Nucleus accumbens (tissue), 56 donors: ENCODE data around the gene JADE2.
"Not testable (repeated sequence)": the region's sequence is repeated elsewhere in the genome, so short reads cannot be mapped to it uniquely, and the experiment has no call there.

Experiments
- DNase-seq, 56 donors: peaks; one replicate each; lab custom pipeline; 2025; lab: John Stamatoyannopoulos, UW

The JADE2 gene

DNA sequence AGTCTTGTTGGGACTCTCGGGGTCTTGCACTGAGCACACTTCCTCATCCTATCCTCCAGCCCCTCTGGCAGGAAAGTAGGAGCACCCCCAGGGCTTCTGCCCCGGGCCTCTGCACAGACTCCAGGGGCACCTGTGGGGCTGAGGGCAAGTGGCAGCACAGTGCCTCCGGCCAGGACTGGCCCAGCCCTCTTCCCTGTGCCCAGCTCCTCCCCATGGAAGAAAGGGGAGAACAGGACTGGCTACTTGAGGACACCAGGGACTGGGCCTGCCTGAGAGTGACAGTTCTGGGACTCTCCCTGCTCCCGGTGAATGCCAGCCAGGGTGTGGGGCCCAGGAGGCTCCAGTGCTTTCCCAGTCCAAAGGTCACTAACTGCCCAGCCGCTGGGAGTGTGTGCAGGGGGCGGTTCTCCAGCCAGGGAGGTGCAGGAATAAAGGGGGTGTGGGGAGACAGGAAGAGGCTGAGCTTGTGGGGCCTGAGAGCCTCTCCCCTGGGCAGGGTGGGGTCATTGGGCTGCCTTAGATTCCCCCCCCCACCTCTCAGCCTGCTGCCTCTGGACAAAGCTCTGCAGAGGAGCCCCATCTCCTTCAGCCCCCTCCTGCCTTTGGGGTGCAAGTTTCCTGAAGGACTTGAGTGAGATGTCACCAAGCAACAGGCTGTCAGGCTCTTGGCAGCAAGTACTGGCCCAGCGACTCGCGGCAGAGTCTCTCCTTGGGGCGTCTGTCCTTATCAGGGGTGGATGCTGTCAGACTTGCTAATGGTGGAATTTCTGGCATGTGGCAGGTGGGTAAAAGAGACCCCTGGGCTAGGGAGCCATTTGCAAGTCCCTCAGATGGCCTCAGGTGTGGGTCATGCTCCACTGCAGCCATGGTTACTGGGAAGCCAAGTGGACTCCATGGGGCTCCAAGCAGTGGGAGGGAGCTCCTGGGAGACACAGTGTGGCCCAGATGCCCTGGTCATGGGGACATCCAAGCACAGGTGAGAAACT is 19.1 kb upstream of the JADE2 start:
- peak in 7 of 56 donors; percentile 6 to 36 (median 12) for DNase-seq

DNA sequence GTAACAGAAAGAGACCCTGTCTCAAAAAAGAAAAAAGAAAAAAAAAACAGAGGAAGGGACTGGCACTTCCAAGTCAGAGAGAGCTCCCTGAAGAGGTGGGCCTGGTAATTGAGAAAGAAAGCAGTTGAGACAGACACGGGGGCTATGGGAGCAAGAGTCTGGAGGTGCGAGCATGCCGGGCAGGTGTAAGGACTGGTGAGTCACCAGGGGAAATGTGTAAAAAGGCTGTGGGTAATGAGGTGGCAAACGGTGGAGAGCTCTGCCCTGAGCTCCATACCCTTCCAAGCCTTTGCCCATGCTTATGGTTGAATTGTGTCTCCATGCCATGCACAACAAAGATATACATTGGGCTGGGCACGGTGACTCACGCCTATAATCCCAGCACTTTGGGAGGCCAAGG is 18.0 kb upstream of the JADE2 start:
- DNase-seq: no peak

GRCh38 chr5:134508521-134509195 is 16.8 kb upstream of the JADE2 start:
- DNase-seq: no peak

GRCh38 chr5:134509308-134510040 is 16.0 kb upstream of the JADE2 start:
- no peak for DNase-seq

GRCh38 chr5:134510970-134511795 is 14.3 kb upstream of the JADE2 start:
- DNase-seq: no peak

- DNase-seq: peak in 5 of 56 donors; percentile 4 to 15 (median 6)
Observed at GRCh38 chr5:134511796-134512660, 13.4 kb upstream of the JADE2 start.

DNA sequence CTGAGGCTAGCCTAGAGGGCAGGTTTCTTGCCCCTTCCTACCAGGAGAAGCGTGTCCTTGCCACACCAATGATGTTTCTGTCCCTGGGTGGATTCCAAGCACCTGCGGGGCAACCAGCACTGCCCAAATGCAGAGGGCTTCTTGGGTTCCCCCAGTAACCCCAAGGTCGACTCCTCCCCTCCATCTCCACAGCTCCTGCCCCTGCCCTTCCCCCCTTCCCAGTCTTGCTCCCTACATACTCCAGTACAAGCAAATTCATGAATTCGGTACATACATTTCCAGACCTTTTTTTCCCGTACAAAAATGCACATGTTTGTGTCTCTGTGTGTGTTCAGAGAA is 12.8 kb upstream of the JADE2 start:
- DNase-seq: no peak

- no peak for DNase-seq
Observed at GRCh38 chr5:134515801-134516200, 9.7 kb upstream of the JADE2 start.

- not testable (repeated sequence) for DNase-seq
Observed at GRCh38 chr5:134516984-134517383, 8.5 kb upstream of the JADE2 start.

DNA sequence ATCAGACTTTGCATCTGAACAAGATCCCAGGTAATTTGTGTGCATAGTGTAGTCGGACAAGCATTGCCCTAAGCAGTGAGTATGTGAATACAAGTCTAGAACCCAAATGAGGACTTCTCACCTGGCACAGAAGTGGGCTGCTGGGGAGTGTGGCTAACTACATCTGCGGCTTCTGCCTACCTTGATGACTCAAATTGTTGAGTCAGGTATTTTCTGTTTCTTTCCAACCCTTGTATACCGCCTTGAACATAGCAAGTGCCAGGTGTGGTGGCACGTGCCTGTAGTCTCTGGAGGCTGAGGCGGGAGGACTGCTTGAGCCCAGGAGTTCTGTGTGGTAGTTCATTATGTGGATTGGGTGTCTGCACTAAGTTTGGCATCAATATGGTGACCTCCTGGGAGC is 7.9 kb upstream of the JADE2 start:
- no peak for DNase-seq

- DNase-seq: no peak
Observed at GRCh38 chr5:134519989-134520388, 5.5 kb upstream of the JADE2 start.

GRCh38 chr5:134521841-134522240 is 3.6 kb upstream of the JADE2 start:
- DNase-seq: no peak

DNA sequence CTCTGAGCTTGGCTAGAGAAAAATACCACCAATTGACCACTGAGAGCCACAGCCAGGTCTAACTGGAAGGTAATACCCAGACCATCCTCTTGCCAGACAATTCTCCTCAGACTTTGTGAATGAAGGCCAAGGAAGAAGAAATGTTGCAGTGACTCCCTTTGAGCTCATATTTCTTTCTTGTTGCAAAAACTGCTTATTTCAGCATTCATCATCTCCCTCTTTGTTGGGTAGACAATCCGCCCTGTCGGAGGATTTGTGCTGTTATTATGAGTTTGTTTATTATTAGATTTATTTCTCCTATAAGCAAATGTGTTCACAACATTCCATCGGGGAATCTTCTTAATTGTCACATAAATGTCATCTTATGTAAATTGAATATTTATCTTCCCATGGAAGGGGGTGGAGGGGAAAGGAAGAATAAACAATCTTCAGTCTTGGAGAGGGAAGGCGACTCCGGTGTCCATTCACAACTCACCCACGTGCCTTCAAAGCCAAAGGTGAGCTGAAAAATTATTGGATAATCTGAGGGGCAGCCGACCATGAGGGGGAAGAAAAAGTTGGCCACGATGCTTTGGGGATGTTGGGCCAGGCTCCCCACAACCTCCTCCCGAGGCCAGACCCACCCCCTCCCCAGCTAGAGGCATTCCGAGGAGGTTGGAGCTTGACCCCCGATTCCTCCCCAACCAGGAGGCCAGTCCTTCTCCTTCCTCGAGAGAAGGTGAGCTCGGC is 1.8 kb upstream of the JADE2 start:
- DNase-seq: no peak

GRCh38 chr5:134524272-134524825 is 1.1 kb upstream of the JADE2 start:
- DNase-seq: peak in 54 of 56 donors; percentile 30 to 87 (median 74)

DNA sequence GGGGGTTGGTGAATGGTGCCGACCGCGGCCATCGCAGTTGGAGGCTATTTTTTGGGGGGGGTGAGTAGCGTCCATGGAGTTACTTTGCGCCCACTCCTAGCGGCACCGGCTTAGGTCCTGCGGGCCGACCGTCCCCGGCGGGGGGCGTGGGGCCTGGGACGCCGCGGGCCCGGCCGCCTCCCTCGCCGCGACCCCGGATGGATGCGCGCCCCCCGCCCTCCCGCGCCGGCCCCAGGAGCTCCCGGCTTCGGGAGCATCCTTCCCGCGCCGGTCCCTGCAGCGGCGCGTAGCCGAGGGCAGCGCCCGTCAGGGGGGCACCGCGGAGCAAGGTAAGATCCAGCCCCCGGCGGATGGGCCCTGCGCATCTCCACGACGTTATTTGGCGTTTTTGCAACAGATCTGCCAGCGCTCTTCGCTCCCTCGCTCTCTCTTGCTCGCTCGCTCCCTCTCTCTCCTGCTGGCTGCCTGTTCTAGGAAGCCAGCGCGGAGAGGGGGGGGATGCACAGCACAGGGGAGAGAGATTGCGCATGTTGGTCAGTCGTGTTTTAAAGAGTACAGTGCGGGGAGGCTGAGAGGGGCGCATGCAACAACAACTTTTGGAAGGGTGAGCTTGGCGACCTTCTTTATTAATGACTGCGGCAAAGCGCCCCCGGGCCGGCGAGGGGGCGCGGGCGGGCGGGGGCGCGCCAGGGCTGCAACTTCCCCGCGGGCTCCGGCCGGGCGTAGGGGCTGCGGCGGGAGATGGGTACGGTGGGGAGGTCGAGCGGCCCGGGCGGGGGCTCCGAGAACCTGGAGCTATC is 413 bp downstream of the JADE2 start:
- DNase-seq: peak in 52 of 56 donors; percentile 26 to 81 (median 64)

DNA sequence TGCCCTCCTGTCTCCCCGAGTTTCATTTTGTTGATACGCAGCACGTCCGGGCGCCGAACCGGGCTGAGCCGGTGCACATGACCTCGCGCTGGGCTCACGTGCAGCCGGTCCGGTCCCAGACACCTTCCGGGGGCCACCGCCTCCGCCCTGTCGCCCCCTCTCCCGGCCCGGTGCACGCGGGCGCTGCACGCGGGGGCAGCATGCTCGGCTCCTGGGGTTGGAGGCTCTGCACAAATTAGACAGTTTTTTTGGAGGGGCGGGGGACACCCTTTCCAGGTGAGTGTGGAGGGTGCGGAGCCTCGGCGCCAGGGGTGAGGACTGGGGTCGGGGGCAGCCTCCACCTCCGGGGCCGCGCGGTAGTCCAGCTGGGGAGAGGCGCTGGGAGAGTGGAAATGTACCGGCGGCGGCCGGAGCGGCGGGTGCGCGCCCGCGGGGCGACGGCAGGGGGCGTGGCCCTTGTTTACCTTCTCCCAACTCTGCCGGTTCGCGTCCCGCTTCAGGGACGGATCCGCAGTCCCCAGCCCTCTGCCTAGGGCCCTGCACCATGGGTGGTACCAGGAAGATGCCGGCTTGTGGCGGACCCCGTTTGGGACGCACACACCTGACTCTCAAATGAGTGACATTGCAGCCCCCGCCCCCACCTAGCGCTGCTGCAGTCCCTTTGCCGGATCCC is 1.1 kb downstream of the JADE2 start:
- peak in 51 of 56 donors; percentile 53 to 90 (median 80) for DNase-seq
